AG08395 (cell line): Measurements from ENCODE around the gene RFFL.
A peak's percentile ranks its signal among the peaks of the same experiment; 100 is the strongest.
"Not testable (repeated sequence)": the region's sequence is repeated elsewhere in the genome, so short reads cannot be mapped to it uniquely, and the experiment has no call there.

Source experiments
- DNase-seq: peaks from one replicate; pipeline ENCODE4 v3.0.0; 2012; ENCODE audit warnings: mixed read lengths, low spot score

Gene RFFL

DNA sequence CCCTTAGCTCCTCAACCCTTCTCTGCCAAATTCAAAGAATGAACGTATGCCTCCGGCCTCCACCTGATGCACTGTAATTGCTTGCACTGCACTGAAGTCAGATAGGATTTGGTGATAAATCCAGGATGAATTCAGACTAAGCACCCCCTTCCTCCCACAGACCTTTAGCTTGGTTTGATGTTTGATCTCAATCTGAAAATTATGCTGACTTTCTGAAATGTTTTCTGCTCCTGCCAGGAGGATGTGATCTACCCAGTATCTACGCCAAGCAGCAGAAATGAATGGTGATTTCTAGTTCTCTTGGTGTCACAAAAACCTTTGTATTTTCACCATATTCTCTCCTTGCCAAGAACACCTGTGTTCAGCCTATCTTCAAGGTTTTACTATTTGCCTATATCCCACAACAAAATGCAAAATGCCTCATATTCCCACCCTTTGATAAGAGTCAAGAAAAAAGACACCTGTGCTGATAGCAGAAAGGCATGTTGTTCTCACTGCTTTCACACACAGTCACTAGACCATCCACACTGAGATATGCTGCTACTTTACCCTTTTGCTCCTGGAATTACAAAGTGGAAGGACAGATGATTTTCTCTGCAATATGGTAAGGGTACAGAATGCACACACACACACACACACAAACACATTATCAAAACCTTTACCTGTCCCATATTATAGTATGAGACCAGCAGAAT is 14.7 kb downstream of the RFFL start:
- DNase-seq, result no peak

GRCh38 chr17:35046740-35047283 is 16.7 kb downstream of the RFFL start:
- DNase-seq, result no peak

- DNase-seq, result no peak
Observed at GRCh38 chr17:35046245-35046644, 17.3 kb downstream of the RFFL start.

DNA sequence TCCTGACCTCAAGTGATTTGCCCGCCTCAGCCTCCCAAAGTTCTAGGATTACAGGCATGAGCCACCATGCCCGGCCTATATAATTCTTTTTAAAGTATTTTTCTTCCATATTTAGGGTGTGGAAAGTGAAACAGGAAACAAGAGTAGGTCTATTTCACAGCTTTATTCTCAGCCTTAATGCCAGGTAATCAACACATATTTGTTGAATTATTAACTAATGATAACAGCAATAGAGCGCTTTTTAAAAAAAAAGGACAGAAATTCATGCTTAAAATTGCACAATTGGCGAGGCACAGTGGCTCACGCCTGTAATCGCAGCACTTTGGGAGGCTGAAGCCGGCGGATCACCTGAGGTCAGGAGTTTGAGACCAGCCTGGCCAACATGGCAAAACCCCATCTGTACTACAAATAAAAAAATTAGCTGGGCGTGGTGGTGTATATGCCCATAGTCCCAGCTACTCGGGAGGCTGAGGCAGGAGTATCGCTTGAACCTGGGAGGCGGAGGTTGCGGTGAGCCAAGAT is 18.0 kb downstream of the RFFL start:
- not testable (repeated sequence) for DNase-seq

- DNase-seq, result no peak
Observed at GRCh38 chr17:35044181-35044580, 19.3 kb downstream of the RFFL start.

DNA sequence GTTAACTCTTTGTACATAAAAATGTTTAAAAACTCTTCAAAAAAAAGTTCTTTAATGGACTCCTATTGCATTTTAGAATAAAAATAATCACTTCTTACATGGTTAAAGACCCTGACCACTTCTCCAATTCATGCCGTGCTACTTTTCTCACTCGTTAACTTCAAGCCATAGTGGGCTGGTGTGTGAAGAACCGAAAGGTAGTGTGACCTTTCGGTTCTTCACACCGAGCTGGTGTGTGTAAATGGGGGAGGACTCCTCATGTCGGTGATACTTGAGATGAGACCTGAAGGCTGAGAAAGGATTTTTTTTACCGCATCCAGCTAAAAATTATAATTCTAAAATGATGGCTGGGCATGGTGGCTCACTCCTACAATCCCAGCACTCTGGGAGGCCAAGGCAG is 22.1 kb downstream of the RFFL start:
- DNase-seq, result no peak

- no peak for DNase-seq
Observed at GRCh38 chr17:35038453-35038852, 25.1 kb downstream of the RFFL start.

- DNase-seq, result no peak
Observed at GRCh38 chr17:35030780-35031179, 32.7 kb downstream of the RFFL start.

DNA sequence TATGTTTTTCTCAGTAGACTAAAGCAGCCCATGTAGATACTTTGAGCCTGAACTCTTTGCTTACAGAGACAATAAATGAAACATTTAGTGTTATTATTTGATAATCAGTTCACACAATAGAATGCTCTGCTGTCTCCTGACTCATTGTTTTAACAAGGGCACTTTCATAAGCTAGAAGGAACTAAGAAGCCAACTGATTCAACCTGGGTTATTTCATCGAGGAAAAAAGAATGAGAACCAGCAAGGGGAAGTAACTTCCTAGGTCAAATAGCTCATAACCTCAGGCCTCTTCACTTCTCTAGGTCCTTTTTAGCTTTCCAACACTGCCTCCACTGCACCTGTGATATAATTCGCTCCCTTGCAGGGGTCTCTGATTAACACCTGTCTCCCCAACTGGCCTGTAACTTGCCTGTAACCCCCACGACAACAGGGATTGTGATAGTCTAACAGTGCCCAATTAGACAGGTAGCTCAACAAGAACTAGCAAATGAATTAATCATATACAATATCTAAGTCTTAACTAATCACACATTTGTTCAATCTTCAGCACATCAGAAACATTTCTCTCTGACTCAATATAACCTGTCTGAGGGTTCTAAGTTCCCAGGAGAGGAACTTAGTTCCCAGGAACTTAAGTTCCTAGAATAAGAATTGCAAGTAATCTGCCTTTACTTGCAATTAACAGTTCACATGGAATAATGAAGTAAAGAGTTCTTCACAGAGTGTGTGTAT is 34.8 kb downstream of the RFFL start:
- DNase-seq, result no peak

- not testable (repeated sequence) for DNase-seq
Observed at GRCh38 chr17:35028097-35028496, 35.4 kb downstream of the RFFL start.

DNA sequence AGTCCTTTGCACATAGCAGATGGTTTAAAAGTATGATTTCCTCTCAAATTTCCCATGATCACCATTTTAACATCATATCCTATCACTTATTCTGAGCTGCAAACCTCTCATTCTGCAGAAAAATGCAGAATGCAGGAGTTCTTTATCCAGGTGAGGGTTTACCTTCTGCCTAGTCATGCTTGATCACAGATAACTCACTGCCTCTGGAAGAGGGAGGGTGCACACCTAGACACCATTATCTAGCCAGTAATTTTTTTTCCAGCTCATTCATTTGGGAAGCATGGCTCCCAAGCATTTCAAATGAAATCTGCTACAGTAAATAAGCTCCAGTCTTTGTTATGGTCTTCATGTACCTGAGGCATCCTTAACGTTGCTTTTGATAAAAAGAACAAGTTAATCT is 38.0 kb downstream of the RFFL start:
- no peak for DNase-seq

DNA sequence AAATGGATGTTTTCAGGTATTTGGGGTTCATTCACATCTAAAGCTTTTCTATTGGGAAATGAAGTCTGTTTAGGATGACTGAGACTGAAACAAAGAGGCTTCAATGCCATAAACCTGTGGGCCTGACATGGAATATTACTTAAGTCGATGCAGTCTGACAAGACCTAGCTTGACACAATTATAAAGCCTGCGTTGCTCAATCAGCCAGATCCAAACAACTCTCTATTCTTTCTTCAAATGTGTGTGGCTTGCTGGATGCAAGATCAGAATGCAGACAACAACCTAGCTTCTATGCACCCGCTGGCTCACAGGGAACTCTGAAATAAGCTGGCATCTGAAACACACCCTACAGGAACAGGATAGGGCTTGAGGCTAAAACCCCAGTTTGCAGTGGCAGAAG is 40.0 kb downstream of the RFFL start:
- DNase-seq, result no peak

- peak; percentile 81 for DNase-seq
Observed at GRCh38 chr17:35022536-35023063, 40.9 kb downstream of the RFFL start.

DNA sequence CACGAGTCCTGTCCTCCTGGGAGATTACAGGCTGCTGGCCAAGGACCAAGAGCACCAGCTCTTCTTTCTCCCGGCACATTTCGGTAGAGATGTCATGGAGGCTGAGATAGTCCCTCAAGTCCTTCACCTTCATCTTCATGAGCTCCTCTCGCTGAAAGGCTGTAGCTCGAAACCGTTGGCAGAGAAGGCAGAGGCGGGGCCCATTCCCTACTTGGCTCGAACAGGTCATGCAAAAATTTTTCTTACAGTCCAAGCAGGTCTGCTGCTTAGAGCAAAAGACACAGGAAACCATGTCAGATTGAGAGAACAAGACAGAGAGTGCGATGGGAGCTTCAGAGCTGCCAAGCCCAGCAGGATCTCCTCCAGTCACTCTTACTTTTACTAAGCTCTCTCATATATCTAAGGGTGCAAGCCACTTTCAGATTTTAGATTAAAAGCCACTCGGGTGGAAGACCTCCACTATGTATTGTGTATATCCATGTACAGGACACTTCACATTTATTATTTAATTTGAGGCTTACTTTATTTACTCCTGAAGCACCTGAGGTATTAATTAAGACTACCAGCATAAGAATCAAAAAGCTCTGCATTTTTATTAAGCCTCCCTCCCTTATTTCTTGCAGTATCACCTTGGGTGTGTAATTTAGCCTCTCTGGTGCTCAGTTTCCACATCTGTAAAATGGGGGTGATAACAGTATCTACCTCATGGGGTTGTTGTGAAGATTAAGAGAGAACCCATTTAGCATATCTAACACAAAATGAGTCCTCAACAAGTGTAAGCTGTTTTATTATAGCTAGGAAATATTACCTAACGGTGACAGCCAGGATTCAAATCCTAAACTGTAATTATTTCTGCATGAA is 41.8 kb downstream of the RFFL start:
- DNase-seq, result no peak

DNA sequence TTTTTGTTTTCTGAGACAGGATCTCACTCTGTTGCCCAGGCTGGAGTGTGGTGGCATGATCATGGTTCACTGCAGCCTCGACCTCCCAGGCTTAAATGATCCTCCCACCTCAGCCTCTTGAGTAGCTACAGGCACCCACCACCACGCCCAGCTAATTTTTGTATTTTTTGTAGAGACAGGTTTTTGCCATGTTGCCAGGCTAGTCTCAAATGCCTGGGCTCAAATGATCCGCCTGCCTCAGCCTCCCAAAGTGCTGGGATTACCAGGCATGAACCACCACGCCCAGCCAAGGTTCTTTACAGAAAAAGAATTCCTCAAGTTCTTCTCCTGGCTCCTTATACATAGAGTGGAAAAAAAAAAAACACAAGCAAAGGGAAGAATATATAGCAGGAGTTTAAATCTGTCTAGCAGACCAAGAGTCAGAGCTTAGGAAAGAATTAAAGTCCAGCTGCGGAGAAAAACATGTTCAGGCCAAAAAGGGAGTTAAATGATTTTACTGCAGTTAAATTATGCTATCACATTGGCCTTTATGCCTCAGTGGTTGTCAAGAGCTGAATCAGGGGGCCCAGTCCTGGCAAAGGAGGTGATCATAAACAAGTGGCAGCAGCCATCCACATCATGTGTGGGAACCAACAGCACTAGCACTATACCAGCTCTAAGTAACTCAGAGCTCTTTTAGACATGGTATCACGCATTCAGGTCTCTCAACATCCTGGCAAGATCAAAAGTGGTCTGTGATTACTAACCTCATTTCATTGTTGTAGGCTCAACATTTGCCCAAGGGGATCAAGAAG is 43.9 kb downstream of the RFFL start:
- no peak for DNase-seq

- DNase-seq, result no peak
Observed at GRCh38 chr17:35018814-35019213, 44.7 kb downstream of the RFFL start.

DNA sequence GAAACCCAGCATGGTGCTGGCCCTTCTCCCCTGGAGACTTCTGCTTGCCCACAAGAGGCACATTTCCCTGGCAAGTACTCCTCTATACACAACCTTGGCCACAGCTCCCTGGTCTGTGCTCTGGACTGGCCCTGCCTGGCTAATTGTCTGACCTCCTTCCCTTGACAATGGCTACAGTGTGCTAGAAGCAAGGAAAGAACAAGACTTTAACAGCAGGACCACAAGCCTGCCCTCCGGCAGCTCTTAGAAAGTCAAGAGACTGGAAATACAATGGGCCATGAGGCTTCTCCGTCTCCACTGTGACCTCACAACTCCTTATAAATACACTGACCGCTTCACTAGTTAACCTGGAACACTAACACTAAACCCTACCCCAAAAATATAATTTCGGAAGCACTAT is 46.5 kb downstream of the RFFL start:
- no peak for DNase-seq

GRCh38 chr17:35016369-35016768 is 47.1 kb downstream of the RFFL start:
- no peak for DNase-seq

GRCh38 chr17:35011671-35012216 is 51.8 kb downstream of the RFFL start:
- DNase-seq, result no peak

- peak; percentile 12 for DNase-seq
Observed at GRCh38 chr17:35010093-35010492, 53.4 kb downstream of the RFFL start.

DNA sequence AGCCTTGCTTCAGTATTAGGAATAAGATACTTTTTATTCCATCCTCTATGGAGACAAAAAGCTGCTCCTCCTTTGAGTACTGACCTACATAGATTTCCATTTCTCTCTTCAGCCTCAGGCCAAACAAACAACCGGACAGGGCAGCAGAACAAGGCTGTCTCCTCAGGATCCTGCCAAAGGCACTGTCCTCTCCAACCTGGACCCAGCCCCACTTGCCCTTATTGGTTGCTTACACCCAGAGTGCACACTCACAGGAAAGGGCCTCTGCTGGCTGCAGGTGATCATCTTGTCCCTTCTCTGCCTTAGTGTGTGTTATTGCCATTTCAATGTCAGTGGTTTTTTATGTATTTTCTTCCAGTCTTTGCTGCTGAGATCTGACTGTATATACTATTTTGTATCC is 56.5 kb downstream of the RFFL start:
- DNase-seq, result no peak
